HUDEP-2 (cell line): Measurements from ENCODE around the gene SLC39A5.
"Not testable (repeated sequence)": the region's sequence is repeated elsewhere in the genome, so short reads cannot be mapped to it uniquely, and the experiment has no call there.

Source experiments
- DNase-seq, 76 experiments: peaks; one replicate each; lab custom pipeline; 2025; ENCODE audit not compliant: unreplicated experiment in 76 of 76; lab: John Stamatoyannopoulos, UW

SLC39A5 gene, protein sequence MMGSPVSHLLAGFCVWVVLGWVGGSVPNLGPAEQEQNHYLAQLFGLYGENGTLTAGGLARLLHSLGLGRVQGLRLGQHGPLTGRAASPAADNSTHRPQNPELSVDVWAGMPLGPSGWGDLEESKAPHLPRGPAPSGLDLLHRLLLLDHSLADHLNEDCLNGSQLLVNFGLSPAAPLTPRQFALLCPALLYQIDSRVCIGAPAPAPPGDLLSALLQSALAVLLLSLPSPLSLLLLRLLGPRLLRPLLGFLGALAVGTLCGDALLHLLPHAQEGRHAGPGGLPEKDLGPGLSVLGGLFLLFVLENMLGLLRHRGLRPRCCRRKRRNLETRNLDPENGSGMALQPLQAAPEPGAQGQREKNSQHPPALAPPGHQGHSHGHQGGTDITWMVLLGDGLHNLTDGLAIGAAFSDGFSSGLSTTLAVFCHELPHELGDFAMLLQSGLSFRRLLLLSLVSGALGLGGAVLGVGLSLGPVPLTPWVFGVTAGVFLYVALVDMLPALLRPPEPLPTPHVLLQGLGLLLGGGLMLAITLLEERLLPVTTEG

DNA sequence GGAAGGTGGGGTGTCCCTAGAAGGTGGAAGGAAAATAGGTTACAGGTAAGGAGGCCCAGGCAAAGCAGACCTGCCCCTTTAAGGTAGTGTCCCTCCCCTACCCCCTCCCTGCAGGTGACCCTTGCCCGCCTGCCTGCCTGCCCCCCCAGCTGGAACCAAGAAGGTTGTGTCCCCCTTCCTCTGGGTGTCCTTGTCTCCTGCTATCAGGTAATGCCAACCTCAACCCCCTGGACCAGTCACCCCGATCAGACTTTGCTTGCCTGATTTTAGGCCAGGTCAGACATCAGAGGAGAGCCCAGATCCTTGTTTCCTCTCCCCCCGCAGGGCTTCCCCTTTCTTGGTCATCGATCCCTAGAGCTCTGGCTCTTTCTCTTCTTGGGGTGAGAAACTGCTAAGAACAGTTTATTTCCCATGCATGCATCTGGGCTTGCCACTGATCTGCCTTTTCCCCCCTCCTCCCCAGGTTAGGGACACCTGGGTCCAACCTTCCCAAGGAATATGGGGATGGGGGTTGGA, at the start of gene SLC39A5:
SLC39A5 (plus strand) TSS at position 136 of the 516 bp plus-strand sequence. CDS start 1,224 bp downstream, outside the sequence.
- no peak for DNase-seq

DNA sequence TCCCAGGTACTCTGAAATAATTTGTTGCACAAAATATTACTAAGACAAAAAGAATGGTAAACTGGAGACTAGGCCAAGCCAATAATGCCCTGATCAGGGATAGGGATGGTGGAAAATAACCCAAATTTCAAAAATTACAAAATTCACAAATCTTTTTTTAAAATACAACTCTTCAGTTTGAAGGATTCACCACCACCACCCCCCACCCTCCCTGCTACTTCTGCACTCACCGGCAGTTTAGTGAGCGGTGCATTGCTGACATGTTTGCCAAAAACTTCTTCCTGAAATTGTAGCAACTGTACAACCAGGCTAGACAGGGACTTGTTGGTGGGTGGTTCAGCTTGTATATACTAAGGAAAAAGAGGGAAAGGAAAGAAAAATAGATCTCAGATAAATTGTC, 42.9 kb upstream of the SLC39A5 start:
- no peak for DNase-seq

DNA sequence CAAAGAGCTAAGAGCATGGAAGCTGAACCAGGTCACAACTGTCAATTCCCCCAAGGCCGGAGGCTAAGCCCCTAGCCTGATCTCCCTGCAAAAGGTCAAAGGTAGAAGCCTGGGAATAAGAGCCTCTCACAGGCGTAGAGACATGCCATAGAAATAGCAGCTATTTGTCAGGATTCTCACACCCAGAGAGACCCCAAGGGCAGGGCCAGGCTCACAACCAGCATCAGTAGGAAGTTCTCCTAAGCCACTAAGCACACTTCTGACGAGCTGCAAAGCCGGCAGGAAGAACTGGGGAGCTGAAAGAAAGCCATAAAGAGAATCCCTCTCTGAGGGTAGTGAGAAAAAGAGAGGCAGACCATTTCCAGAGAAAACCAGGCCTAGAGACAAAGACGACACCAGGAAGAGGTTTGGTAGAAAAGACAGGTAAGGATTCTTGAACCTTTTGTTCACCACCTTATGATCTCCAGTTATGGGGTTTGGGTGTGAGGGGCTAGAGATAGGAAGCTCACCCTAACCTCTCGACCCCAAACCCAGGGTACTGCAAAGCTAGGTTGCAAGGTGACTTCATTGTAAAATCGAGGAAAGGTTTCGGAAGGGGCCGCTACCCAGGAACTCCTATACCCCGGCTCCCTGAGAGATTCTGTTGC, 41.6 kb upstream of the SLC39A5 start:
- peak in 1 of 76 experiments; percentile 14 for DNase-seq

- no peak for DNase-seq
Measured at GRCh38 chr12:56188778-56189098, 41.1 kb upstream of the SLC39A5 start.

GRCh38 chr12:56189099-56189917, 40.5 kb upstream of the SLC39A5 start, which contains the start of gene SMARCC2:
TSS of gene SMARCC2 (minus strand) at chr12:56189483. CDS start at chr12:56189461, 22 bp downstream.
- peak in 72 of 76 experiments; percentile 37 to 87 (median 78) for DNase-seq

- DNase-seq = peak in 75 of 76 experiments; percentile 18 to 97 (median 83)
Measured at GRCh38 chr12:56189918-56190694, 39.7 kb upstream of the SLC39A5 start.

- DNase-seq = peak in 1 of 76 experiments; percentile 39
Measured at GRCh38 chr12:56190695-56191155, 39.1 kb upstream of the SLC39A5 start.

DNA sequence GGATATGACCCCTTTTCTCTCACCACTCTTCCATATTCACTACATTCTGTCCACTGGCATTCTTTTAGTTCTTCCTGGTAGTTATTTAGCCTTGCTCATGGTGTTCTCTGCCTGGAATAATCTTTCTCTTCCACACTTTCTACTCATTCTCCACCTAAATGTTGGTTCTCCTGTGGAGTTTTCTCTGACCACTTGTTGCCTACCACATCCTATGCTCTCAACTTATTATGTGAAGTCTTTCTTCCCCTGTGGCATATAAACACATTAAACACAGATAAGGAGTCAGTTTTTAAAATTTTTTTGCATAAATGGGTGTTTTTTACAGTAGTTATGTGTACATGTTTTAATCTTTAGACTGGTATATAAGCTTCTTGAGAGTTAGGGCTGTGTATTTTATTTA, 37.3 kb upstream of the SLC39A5 start:
- DNase-seq = no peak

DNA sequence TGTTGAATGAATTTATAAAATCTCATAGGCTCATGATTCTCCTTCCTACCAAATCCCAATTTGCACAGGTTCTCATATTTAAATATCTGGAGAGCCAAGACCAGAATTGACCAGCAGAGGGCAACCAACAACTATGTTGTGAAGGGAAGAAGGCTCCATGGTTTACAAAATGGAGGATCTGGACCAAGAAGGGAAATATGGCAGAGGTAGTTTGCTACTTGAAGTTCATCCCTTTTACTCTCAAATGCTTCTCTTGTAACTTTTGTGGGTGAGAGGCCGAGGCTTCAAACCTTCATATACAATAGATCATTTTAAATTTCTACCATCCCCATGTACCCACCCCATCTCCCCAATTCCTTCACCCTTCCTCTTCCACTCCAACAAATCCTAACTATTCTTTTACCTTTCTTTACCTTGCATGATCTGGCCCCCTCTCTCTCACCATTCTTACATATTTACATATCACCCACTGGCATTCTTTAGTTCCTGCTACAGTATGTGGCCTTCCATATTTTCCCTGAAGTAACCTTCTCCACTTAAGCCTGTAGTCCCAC, 36.7 kb upstream of the SLC39A5 start:
- peak in 69 of 76 experiments; percentile 10 to 85 (median 62) for DNase-seq

DNA sequence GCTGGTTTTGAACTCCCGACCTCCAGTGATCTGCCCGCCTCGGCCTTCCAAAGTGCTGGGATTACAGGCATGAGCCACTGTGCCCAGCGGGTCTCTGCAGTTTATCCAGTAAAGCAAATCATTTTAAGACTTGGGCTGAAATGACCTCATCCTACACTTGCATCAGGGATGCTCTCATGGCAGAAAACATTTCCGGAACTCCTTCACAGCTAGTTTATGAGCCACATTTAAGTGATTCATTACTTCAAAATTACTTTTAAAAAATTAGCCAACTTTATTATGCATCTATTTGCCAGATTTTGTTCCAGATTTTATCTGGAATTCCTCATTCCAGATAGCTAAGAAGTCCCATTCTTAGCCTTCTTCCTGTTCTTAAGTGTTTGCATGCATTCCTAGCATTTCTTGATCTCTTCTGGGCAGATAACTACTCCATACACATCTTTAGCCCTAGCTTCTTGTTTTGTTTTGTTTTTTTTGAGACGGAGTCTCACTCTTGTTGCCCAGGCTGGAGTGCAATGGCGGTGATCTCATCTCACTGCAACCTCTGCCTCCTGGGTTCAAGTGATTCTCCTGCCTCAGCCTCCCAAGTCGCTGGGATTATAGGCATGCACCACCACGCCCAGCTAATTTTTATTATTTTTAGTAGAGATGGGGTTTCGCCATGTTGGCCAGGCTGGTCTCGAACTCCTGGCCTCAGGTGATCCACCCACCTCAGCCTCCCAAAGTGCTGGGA, 32.9 kb upstream of the SLC39A5 start:
- DNase-seq = not testable (repeated sequence)

GRCh38 chr12:56197921-56198635, 31.8 kb upstream of the SLC39A5 start:
- no peak for DNase-seq

DNA sequence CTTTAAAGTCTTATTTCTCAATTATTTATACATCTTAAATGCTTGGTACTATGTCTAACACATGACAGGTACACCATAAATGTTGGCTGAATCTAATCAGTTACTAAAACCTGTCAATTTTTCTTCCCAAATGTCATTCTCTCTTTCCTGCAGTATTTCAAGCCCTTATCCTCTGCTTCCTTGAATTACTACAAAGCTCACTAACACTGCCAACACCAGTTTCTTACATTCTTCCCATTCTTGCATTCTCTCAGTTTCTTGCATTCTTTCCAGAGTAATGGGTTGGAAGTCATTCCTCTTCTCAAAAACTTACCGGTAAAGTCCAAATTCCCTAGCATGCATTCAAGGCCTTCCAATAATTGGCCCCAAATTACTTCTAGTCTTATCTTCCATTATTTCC, 31.0 kb upstream of the SLC39A5 start:
- DNase-seq = no peak

DNA sequence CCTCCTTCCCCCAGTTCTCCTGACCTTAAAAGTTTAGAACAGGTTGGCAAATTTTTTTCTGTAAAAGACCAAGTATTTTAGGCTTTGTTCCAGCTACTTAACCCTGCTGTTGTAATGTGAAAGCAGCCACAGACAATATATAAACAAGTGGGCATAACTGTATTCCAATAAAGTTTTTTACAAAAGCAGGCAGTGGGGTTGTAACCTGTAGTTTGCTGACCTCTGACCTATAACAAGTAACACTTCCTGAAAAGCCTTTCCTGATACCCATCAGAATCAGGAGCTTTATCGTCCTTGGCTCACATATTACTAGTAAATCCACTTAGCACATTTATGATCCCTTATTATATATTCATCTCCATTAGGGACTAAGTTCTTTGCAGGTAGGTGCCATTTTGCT, 27.5 kb upstream of the SLC39A5 start:
- DNase-seq = peak in 1 of 76 experiments; percentile 8

DNA sequence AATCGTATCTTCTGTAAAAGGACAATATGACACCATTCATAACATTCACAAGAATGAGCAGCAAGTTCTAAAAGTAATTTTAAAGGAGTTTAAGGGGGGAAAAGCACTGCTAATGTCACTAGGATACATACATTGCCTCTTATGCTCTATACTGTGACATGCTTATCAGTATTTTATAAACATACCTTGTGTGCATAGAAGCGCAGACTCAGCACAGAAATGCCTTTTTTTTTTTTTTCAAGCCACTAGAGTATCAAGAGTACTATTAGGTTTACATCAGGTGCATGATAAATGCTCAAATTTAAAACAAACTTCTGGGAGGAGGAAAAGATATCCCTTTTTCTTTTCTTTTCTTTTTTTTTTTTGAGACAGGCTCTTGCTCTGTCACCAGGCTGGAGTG, 27.0 kb upstream of the SLC39A5 start:
- DNase-seq = no peak

DNA sequence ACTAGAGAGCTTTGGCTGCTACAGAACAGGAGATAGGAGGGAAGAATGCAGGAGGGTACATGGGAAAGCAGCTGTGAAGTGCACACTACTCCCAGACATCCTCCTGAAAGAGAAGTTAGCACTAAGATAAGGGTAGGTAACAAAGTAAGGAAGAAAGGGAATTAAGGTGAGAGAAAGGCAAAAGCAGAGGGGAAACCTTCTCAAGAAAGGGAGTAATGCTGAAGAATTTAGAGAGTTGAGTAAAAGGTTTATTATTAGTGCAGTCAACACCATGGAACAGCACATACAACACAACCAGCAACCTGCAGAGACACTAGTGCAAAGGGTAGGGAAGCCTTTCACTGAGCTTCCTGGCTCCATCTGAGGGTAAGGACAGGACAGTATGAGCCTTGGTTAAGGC, 25.6 kb upstream of the SLC39A5 start:
- no peak for DNase-seq

- no peak for DNase-seq
Measured at GRCh38 chr12:56205445-56205844, 24.4 kb upstream of the SLC39A5 start.

- peak in 50 of 76 experiments; percentile 7 to 69 (median 30) for DNase-seq
Measured at GRCh38 chr12:56206452-56207166, 23.2 kb upstream of the SLC39A5 start.
